BE2C (cell line): ENCODE measurements around the gene ESRP2. TPM values are rescaled to one million over a fixed set of nuclear protein-coding genes. Genes with fewer than 3 reads are reported as not detected.

Experiments
- DNase-seq: peaks from one replicate; pipeline ENCODE4 v3.0.0-alpha.2; 2020
- H3K27me3 ChIP-seq: fragments of 250-450 bp; sonication (Bioruptor Pico); 2 replicates; pipeline ENCODE4 v1.5.1; 2020; ENCODE audit warnings: mild to moderate bottlenecking
- H3K36me3 ChIP-seq: fragments of 250-450 bp; sonication (Bioruptor Pico); 2 replicates; pipeline ENCODE4 v1.5.1; 2020; ENCODE audit warnings: mild to moderate bottlenecking
- H3K4me1 ChIP-seq: fragments of 250-450 bp; sonication (Bioruptor Pico); 2 replicates; pipeline ENCODE4 v1.5.1; 2020
- H3K4me3 ChIP-seq: 2 replicates; pipeline ENCODE4 v1.5.1; 2011; ENCODE audit warnings: low read depth, low read length
- H3K9me3 ChIP-seq: fragments of 250-450 bp; sonication (Bioruptor Pico); 2 replicates; pipeline ENCODE4 v1.5.1; 2020
- polyA plus RNA-seq: library from polyadenylated mRNA; unstranded; fragments of >200 nt; gene quantifications from one replicate; pipeline ENCODE4 v1.2.1, GENCODE V29; 2012; ENCODE audit warnings: low read depth, missing spikeins; ENCODE audit not compliant: insufficient read length, insufficient read depth
- TF ChIP-seq, protein P1 (sequence below): IDR thresholded peaks from 2 replicates; pipeline ENCODE4 v1.5.1; 2012; ENCODE audit warnings: mild to moderate bottlenecking, low read depth, low read length

Gene ESRP2
- not detected for polyA plus RNA-seq

DNA sequence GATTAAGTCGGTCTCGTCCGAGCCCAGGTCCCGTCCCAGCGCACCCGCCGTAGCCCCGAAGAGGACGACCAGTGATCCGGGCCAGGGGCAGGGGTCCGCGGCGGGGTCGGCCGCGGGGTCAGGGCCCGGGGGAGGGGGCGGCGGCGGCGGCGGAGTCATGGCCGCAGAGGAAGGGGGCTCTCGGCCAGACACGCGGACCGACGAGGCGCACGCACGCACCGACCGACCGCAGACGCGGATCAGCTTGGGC lies at the start of gene ESRP2:
Gene ESRP2 (minus strand): TSS at position 241 of the 250 bp plus-strand sequence. CDS start 82 bp downstream, at position 159.
- Histone ChIP-seq H3K36me3 (no peaks in the 10 kb centered on the region), H3K9me3 (no peaks in the 10 kb centered on the region), H3K4me3 (peak within 1 kb of the TSS; percentile 63), H3K4me1 (no peaks in the 10 kb centered on the region), H3K27me3 (no peaks in the 10 kb centered on the region)
- no peak for DNase-seq
- TF ChIP-seq, protein P1, sequence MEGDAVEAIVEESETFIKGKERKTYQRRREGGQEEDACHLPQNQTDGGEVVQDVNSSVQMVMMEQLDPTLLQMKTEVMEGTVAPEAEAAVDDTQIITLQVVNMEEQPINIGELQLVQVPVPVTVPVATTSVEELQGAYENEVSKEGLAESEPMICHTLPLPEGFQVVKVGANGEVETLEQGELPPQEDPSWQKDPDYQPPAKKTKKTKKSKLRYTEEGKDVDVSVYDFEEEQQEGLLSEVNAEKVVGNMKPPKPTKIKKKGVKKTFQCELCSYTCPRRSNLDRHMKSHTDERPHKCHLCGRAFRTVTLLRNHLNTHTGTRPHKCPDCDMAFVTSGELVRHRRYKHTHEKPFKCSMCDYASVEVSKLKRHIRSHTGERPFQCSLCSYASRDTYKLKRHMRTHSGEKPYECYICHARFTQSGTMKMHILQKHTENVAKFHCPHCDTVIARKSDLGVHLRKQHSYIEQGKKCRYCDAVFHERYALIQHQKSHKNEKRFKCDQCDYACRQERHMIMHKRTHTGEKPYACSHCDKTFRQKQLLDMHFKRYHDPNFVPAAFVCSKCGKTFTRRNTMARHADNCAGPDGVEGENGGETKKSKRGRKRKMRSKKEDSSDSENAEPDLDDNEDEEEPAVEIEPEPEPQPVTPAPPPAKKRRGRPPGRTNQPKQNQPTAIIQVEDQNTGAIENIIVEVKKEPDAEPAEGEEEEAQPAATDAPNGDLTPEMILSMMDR = no peak

DNA sequence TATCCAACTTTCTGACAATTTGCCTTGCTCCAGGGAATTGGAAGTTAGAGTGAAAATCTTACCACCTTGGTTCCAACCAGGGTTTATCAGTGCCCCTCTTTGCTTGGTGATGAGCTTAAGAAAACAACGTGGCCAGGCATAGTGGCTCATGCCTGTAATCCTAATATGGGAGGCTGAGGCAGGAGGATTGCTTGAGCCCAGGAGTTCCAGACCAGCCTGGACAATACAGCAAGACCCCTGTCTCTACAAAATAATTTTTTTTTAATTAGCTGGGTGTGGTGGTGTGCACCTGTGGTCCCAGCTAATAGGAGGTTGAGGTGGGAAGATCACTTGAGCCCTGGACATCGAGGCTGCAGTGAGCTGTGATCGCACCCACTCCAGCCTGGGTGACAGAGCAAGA lies 49.8 kb upstream of the ESRP2 start:
- TF ChIP-seq, protein P1 = no peak
- Histone ChIP-seq H3K9me3 (no peaks in the 10 kb centered on the region), H3K4me1 (no peaks in the 10 kb centered on the region), H3K27me3 (no peaks in the 10 kb centered on the region), H3K4me3 (no peak overlapping the region), H3K36me3 (peaks cover 62% of the 10 kb centered on the region)
- no peak for DNase-seq

DNA sequence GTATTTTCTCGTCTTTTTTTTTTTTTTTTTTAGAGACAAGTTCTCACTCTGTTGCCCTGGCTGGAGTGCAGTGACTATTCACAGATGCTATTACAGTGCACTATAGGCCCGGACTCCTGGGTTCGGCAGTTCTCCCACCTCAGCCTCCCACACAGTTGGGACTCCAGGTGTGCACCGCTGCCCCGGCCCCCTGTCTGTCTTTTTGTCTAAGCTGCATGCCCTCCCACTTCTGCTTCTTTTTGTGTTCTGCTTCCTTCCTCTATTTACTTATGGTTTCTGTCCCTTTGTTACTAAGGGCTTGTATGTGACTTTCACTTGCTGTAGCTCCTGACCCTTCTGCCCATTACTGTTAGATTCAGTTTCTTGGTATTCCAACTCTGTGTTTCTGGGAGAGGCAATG lies 48.9 kb upstream of the ESRP2 start:
- peaks cover 58% of the 10 kb centered on the region for H3K36me3 ChIP-seq
- no peak for DNase-seq
- no peaks in the 10 kb centered on the region for H3K4me1 ChIP-seq
- H3K27me3 ChIP-seq = no peaks in the 10 kb centered on the region
- H3K9me3 ChIP-seq = no peaks in the 10 kb centered on the region
- H3K4me3 ChIP-seq = no peak overlapping the region
- TF ChIP-seq, protein P1 = no peak

DNA sequence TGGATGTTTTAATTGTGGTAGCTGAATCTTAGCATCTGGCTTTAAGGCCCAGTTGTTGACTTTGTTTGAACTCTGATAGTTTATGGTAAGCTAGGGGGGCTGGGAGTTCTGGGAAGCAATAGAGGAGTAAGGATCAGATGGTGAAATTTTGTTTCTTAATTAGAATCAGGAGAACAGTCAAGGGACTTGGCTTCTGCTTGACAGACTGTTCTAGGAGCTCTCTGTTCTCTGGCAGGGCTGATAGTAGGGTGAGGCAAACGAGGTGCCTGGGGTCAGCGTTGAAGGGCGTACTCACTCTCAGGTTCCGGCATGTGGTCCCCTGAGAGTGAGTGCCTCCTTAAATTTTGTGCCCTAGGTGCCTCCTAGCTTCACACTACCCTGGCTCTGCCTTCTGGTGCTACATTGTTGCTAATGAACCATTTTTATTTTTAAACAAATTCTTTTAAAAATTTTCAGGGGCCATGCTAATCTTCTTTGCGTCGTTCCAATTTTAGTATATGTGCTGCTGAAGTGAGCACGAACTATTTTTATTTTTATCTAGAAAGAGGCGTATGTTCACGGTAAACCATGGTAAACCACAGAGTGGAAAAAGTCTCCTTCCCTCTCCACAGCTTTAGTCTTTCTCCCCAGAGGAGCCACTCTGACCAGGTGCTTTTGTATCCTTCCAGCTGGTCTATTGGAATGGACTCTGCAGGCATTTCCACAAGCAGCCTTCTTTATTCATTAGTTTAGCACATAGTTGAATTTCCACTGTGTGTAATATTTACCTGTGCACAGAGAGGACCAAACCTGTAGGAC lies 48.1 kb upstream of the ESRP2 start:
- Histone ChIP-seq H3K9me3 (no peaks in the 10 kb centered on the region), H3K36me3 (peaks cover 65% of the 10 kb centered on the region), H3K27me3 (no peaks in the 10 kb centered on the region), H3K4me3 (no peak overlapping the region), H3K4me1 (no peaks in the 10 kb centered on the region)
- TF ChIP-seq, protein P1 = no peak
- no peak for DNase-seq

DNA sequence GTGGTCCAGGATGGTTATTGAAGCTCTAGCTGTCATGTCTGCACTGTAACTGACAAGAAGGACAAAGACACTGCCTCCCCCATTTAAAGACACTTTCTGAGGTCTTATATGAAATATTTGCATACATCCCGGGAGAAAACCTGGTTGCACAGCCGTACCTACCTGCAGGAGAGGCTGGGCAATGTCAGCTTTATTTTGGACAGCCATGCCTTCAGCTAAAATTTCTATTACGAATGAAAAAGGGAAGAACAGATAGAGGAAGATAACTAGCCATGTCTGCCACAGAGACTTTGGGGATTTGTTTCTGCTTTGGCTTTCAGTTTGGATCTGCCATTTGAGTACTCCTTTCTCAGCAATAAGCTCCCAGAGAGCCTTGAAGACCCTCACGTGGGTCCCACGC lies 47.4 kb upstream of the ESRP2 start:
- H3K4me3 ChIP-seq = no peak overlapping the region
- DNase-seq = no peak
- H3K36me3 ChIP-seq = peaks cover 60% of the 10 kb centered on the region
- TF ChIP-seq, protein P1 = no peak
- no peaks in the 10 kb centered on the region for H3K27me3 ChIP-seq
- H3K9me3 ChIP-seq = no peaks in the 10 kb centered on the region
- no peaks in the 10 kb centered on the region for H3K4me1 ChIP-seq

DNA sequence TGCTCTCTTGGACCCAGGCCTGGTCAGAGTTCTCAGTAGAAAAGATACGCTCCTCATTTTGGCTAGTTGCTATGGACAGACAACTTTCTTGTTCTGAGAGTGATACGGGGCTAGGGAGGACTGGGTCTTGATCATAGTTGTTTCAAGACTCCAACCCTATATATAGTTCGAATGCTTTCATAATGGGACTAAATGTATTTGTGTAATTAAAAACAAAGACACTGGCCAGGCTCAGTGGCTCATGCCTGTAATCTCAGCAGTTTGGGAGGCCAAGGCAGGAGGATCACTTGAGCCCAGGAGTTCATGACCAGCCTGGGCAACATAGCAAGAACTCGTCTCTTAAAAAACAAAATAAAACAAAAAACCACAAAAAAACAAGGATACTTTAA lies 46.1 kb upstream of the ESRP2 start:
- DNase-seq = no peak
- H3K4me1 ChIP-seq = no peaks in the 10 kb centered on the region
- no peaks in the 10 kb centered on the region for H3K9me3 ChIP-seq
- H3K4me3 ChIP-seq = no peak overlapping the region
- peaks cover 54% of the 10 kb centered on the region for H3K36me3 ChIP-seq
- H3K27me3 ChIP-seq = no peaks in the 10 kb centered on the region
- TF ChIP-seq, protein P1 = no peak
